Skeletal muscle satellite cell (primary cell): ENCODE data around the gene AREL1.
A peak's percentile ranks its signal among the peaks of the same experiment; 100 is the strongest.

Experiments used
- H3K27me3 ChIP-seq: 2 replicates; pipeline ENCODE4 v1.7.0; 2013; ENCODE audit warnings: low read length; ENCODE audit not compliant: control insufficient read depth, insufficient read depth
- H3K36me3 ChIP-seq: 2 replicates; pipeline ENCODE4 v1.7.0; 2013; ENCODE audit warnings: mild to moderate bottlenecking, control low read depth, low read length; ENCODE audit not compliant: insufficient read depth
- H3K4me1 ChIP-seq: 2 replicates; pipeline ENCODE4 v1.7.0; 2013; ENCODE audit warnings: low read length; ENCODE audit not compliant: control insufficient read depth, insufficient read depth
- H3K4me2 ChIP-seq: 2 replicates; pipeline ENCODE4 v1.7.0; 2013; ENCODE audit warnings: mild to moderate bottlenecking, low read length
- H3K4me3 ChIP-seq: 2 replicates; pipeline ENCODE4 v1.7.0; 2013; ENCODE audit warnings: low read length
- H3K9ac ChIP-seq: 2 replicates; pipeline ENCODE4 v1.7.0; 2013; ENCODE audit warnings: mild to moderate bottlenecking, low read depth, low read length, moderate library complexity
- H3K9me3 ChIP-seq: replicated peaks from 2 replicates; pipeline ENCODE4 v1.7.0; 2013; ENCODE audit warnings: mild to moderate bottlenecking, control low read depth, low read length

Gene AREL1

GRCh38 chr14:74628418-74628817 is 84.5 kb downstream of the AREL1 start:
- Histone ChIP-seq H3K9me3 (no peaks in the 10 kb centered on the region), H3K9ac (no peak overlapping the region), H3K4me2 (no peak overlapping the region), H3K4me1 (peaks cover 18% of the 10 kb centered on the region), H3K4me3 (no peak overlapping the region), H3K36me3 (no peaks in the 10 kb centered on the region), H3K27me3 (no peaks in the 10 kb centered on the region)

- Histone ChIP-seq H3K27me3 (no peaks in the 10 kb centered on the region), H3K4me3 (no peak overlapping the region), H3K9me3 (no peaks in the 10 kb centered on the region), H3K9ac (no peak overlapping the region), H3K4me2 (no peak overlapping the region), H3K4me1 (peaks cover 13% of the 10 kb centered on the region), H3K36me3 (no peaks in the 10 kb centered on the region)
Measured at GRCh38 chr14:74627076-74627475, 85.8 kb downstream of the AREL1 start.

DNA sequence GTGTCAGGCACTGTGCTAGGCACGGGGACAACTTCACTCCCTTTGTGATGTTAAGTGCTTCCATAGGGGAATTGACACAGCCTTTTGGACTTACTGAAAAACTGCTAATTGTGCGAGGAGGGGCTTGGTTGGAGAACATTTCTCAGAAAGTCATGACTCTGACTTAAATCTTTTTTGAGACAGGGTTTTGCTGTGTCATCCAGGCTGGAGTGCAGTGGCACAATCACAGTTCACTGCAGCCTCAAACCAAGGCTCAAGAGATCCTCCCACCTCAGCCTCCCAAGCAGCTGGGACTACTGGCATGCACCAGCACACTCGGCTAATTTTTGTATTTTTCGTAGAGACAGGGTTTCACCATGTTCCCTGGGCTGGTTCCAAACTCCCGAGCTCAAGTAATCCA is 90.6 kb downstream of the AREL1 start:
- peaks cover 44% of the 10 kb centered on the region for H3K4me1 ChIP-seq
- no peak overlapping the region for H3K9ac ChIP-seq
- no peaks in the 10 kb centered on the region for H3K36me3 ChIP-seq
- H3K4me2 ChIP-seq: no peak overlapping the region
- H3K4me3 ChIP-seq: no peak overlapping the region
- no peaks in the 10 kb centered on the region for H3K27me3 ChIP-seq
- no peaks in the 10 kb centered on the region for H3K9me3 ChIP-seq

DNA sequence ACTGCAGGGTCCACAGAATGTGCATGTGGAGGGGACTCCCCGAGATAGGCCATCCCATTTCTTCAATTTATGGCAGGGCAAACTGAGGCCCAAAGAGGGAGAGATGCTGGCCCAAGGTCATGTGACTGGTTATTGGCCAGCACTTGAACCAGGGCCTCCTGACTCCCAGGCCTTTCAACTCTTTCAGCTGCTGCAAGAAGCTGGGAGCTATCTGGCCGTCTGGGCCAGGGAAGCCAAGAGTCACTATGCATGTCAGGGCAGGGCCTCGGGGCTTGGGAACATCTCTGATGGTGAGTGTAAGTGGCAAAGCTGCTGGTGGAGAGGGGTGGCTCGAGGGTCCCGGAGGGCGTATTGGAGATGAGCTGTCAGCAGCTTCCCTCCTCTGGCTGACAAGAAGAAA is 91.3 kb downstream of the AREL1 start:
- Histone ChIP-seq H3K9ac (no peak overlapping the region), H3K4me2 (no peak overlapping the region), H3K36me3 (no peaks in the 10 kb centered on the region), H3K9me3 (no peaks in the 10 kb centered on the region), H3K4me3 (no peak overlapping the region), H3K27me3 (no peaks in the 10 kb centered on the region), H3K4me1 (peaks cover 51% of the 10 kb centered on the region)

GRCh38 chr14:74620923-74621322 is 92.0 kb downstream of the AREL1 start:
- Histone ChIP-seq H3K4me2 (peak overlapping the region; percentile 9), H3K27me3 (no peaks in the 10 kb centered on the region), H3K9ac (peak overlapping the region; percentile 20), H3K4me1 (peaks cover 57% of the 10 kb centered on the region), H3K4me3 (no peak overlapping the region), H3K36me3 (no peaks in the 10 kb centered on the region), H3K9me3 (no peaks in the 10 kb centered on the region)

DNA sequence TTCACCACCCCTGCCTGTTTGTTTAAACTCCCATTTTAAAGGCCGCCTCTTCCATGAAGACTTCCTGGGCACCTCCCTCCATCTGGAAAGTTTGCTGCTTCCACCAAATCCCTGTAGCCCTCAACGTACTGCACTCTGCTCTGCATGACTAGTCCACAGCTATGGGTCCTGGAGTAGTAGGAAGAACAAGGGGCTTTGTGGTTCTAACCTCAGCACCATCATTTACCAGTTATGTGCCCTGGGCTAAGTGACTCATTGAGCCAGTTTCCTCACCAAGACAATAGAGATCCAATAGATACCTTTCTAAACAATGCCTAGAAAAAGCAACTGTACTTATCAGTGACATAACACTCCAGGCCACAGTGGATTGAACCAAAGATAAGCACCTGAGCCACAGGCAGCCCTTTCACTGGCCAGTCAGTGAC is 92.4 kb downstream of the AREL1 start:
- Histone ChIP-seq H3K4me2 (peak overlapping the region; percentile 58), H3K4me3 (peak overlapping the region; percentile 21), H3K9me3 (no peaks in the 10 kb centered on the region), H3K27me3 (no peaks in the 10 kb centered on the region), H3K4me1 (peaks cover 61% of the 10 kb centered on the region), H3K36me3 (no peaks in the 10 kb centered on the region), H3K9ac (peak overlapping the region; percentile 70)

DNA sequence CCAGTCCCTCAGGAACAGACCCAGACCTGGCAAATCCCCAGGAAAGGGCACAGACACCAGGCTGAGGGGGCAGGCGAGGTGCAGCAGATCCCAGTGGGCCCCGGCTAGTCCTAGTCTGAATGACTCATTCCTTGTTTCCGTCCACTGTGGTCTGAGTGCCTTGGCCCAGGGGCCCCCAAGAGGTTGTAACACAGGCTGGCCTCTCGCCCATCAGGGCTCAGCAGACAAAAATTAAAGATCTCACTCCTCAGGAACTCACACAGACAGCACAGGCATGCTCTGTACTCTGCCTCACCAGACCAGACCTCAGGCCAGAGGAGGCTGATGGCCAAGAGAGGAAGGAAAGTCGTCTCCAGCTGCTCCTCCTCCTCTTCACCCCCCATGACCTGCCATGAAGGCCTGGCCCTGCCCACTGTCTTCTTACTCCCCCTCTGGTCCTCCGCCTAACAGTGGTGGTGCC is 93.2 kb downstream of the AREL1 start:
- H3K9ac ChIP-seq: peak overlapping the region; percentile 71
- H3K4me1 ChIP-seq: peaks cover 69% of the 10 kb centered on the region
- H3K4me3 ChIP-seq: peak overlapping the region; percentile 21

GRCh38 chr14:74618078-74618952 is 94.6 kb downstream of the AREL1 start:
- Histone ChIP-seq H3K4me1 (peaks cover 83% of the 10 kb centered on the region), H3K9ac (peak overlapping the region; percentile 71), H3K4me2 (peak overlapping the region; percentile 34), H3K9me3 (no peaks in the 10 kb centered on the region), H3K27me3 (no peaks in the 10 kb centered on the region), H3K36me3 (no peaks in the 10 kb centered on the region), H3K4me3 (no peak overlapping the region)

More for the DNA sequence above, 93.2 kb downstream of the AREL1 start:
- Histone ChIP-seq H3K36me3 (no peaks in the 10 kb centered on the region), H3K9me3 (no peaks in the 10 kb centered on the region), H3K4me2 (peak overlapping the region; percentile 58), H3K27me3 (no peaks in the 10 kb centered on the region)

GRCh38 chr14:74616996-74617700 is 95.7 kb downstream of the AREL1 start:
- Histone ChIP-seq H3K27me3 (no peaks in the 10 kb centered on the region), H3K4me3 (peak overlapping the region; percentile 34)

GRCh38 chr14:74616507-74616906 is 96.4 kb downstream of the AREL1 start:
- Histone ChIP-seq H3K4me2 (peak overlapping the region; percentile 78), H3K27me3 (no peaks in the 10 kb centered on the region), H3K36me3 (no peaks in the 10 kb centered on the region), H3K4me3 (peak overlapping the region; percentile 48), H3K9ac (peak overlapping the region; percentile 71), H3K4me1 (peaks cover 83% of the 10 kb centered on the region), H3K9me3 (no peaks in the 10 kb centered on the region)

More at GRCh38 chr14:74616996-74617700, 95.7 kb downstream of the AREL1 start:
- H3K4me1 ChIP-seq: peaks cover 85% of the 10 kb centered on the region
- H3K36me3 ChIP-seq: no peaks in the 10 kb centered on the region
- no peaks in the 10 kb centered on the region for H3K9me3 ChIP-seq
- H3K9ac ChIP-seq: peak overlapping the region; percentile 71
- H3K4me2 ChIP-seq: peak overlapping the region; percentile 78

GRCh38 chr14:74615735-74616134 is 97.1 kb downstream of the AREL1 start:
- peak overlapping the region; percentile 78 for H3K4me2 ChIP-seq
- no peaks in the 10 kb centered on the region for H3K36me3 ChIP-seq
- H3K4me1 ChIP-seq: peaks cover 75% of the 10 kb centered on the region
- H3K9me3 ChIP-seq: no peaks in the 10 kb centered on the region
- no peaks in the 10 kb centered on the region for H3K27me3 ChIP-seq
- peak overlapping the region; percentile 44 for H3K9ac ChIP-seq
- H3K4me3 ChIP-seq: peak overlapping the region; percentile 48
